K562 (cell line): Measurements from ENCODE around the gene COX6A1. TPM values are rescaled to one million over a fixed set of nuclear protein-coding genes. Genes with fewer than 3 reads are reported as not detected.

ENCODE experiments used
- ATAC-seq: fragments of 200-7000 bp; cut with Tn5 transposase; 3 replicates; pipeline ENCODE4 v1.9.1; 2020; ENCODE audit warnings: moderate library complexity
- BruUV-seq: library from RNA; stranded (reverse); fragments of 400-500 nt; replicated peaks from 2 replicates; lab custom pipeline; 2021; lab: Mats Ljungman, UMichigan
- CTCF ChIA-PET: fragments of 300-600 bp; formaldehyde crosslinking; extraction: SDS; loops from one replicate; lab custom pipeline; 2021; ENCODE audit warnings: low intra/inter-chr PET ratio; lab: Yijun Ruan, JAX
- POLR2A ChIA-PET: fragments of 300-600, 350-650 bp; sonication (Branson Sonifier 250); formaldehyde crosslinking; extraction: SDS; loops from one replicate; lab custom pipeline; 2021; ENCODE audit warnings: antibody characterized with exemption, inconsistent platforms; lab: Yijun Ruan, JAX
- DNase-seq, 4 experiments: peaks; one replicate each; pipeline versions ENCODE4 v3.0.0 to v3.0.0-alpha.2; 2011 to 2018; ENCODE audit warnings: low spot score in 3 of 4, mixed read lengths in 3 of 4; ENCODE audit errors: extremely low read depth in 1 of 4
- FAIRE-seq: peaks from 2 replicates; lab custom pipeline; 2011; peaks lifted over from hg19 to GRCh38; lab: Jason Lieb, UNC
- H2AFZ ChIP-seq: 2 replicates; pipeline ENCODE4 v1.6.0; 2011; ENCODE audit warnings: low read depth, low read length, control low read depth, inconsistent platforms
- H3K27ac ChIP-seq: fragments of 200-600 bp; 3 replicates; pipeline ENCODE4 v1.8.0; 2011; ENCODE audit warnings: low read depth, mild to moderate bottlenecking, control low read depth, inconsistent platforms, low read length, moderate library complexity, mixed read lengths; ENCODE audit errors: extremely low read depth
- H3K27me3 ChIP-seq, 2 experiments: fragments of 300-600 bp in 1 of 2; 2 replicates in 1 of 2; 3 replicates in 1 of 2; pipeline versions ENCODE4 v1.6.0 to v1.8.0; 2011; ENCODE audit warnings: inconsistent platforms in 2 of 2, low read length in 2 of 2, mild to moderate bottlenecking in 1 of 2, mixed read lengths in 1 of 2, moderate library complexity in 1 of 2; ENCODE audit not compliant: control insufficient read depth in 2 of 2, insufficient read depth in 2 of 2
- H3K36me3 ChIP-seq: fragments of 300-600 bp; 3 replicates; pipeline ENCODE4 v1.8.0; 2011; ENCODE audit warnings: mild to moderate bottlenecking, low read length, inconsistent platforms; ENCODE audit not compliant: control insufficient read depth, insufficient read depth
- H3K4me1 ChIP-seq, 2 experiments: fragments of 200-600 bp in 1 of 2; replicated peaks in 1 of 2; 2 replicates in 1 of 2; 3 replicates in 1 of 2; pipeline versions ENCODE4 v1.5.1 to v1.8.0; 2011; ENCODE audit warnings: inconsistent platforms in 2 of 2, low read length in 2 of 2, mild to moderate bottlenecking in 1 of 2, mixed read lengths in 1 of 2, moderate library complexity in 1 of 2; ENCODE audit not compliant: control insufficient read depth in 2 of 2, insufficient read depth in 2 of 2
- H3K4me2 ChIP-seq: 2 replicates; pipeline ENCODE4 v1.6.1; 2011; ENCODE audit warnings: low read length, control low read depth, inconsistent platforms, mixed read lengths; ENCODE audit not compliant: insufficient read depth
- H3K4me3 ChIP-seq: fragments of 200-600 bp; sonication (generic), shearing (Covaris generic); 2 replicates; pipeline ENCODE4 v1.5.1; 2016; ENCODE audit warnings: control low read depth, inconsistent platforms
- H3K79me2 ChIP-seq: fragments of 200-600 bp; 3 replicates; pipeline ENCODE4 v1.8.0; 2011; ENCODE audit warnings: low read length, inconsistent platforms; ENCODE audit not compliant: control insufficient read depth, insufficient read depth
- H3K9ac ChIP-seq, 2 experiments: 2 replicates each; pipeline versions ENCODE4 v1.6.0 to v1.6.1; 2011; ENCODE audit warnings: low read depth in 2 of 2, low read length in 2 of 2, control low read depth in 1 of 2, inconsistent platforms in 1 of 2, mild to moderate bottlenecking in 1 of 2, mixed read lengths in 1 of 2; ENCODE audit not compliant: insufficient read depth in 1 of 2
- H3K9me1 ChIP-seq: one replicate; pipeline ENCODE4 v1.6.0; 2011; ENCODE audit warnings: inconsistent platforms, mild to moderate bottlenecking, low read length, moderate library complexity; ENCODE audit not compliant: control insufficient read depth, insufficient read depth
- H3K9me3 ChIP-seq: replicated peaks from 2 replicates; pipeline ENCODE4 v1.5.1; 2011; ENCODE audit warnings: low read depth, low read length, inconsistent platforms; ENCODE audit not compliant: control insufficient read depth, insufficient read depth
- H4K20me1 ChIP-seq: replicated peaks from 2 replicates; pipeline ENCODE4 v1.6.1; 2011; ENCODE audit warnings: low read length, inconsistent platforms, mixed read lengths; ENCODE audit not compliant: control insufficient read depth, insufficient read depth
- BCOR ChIP-seq: fragments of 450-650 bp; IDR thresholded peaks from 2 replicates; pipeline ENCODE4 v1.6.1; 2016
- HDAC2 ChIP-seq: fragments of 450-650 bp; IDR thresholded peaks from 2 replicates; pipeline ENCODE4 v1.6.1; 2016; ENCODE audit warnings: mild to moderate bottlenecking
- KDM1A ChIP-seq, 2 experiments: fragments of 450-650 bp; IDR thresholded peaks; 2 replicates each; pipeline ENCODE4 v1.6.1; 2016; ENCODE audit warnings: mild to moderate bottlenecking in 2 of 2
- RBM25 ChIP-seq: fragments of 200-400 bp; formaldehyde crosslinking; IDR thresholded peaks from 2 replicates; pipeline ENCODE4 v1.6.1; 2018; ENCODE audit warnings: low read length, low read depth, moderate library complexity; ENCODE audit not compliant: severe bottlenecking
- SMARCA5 ChIP-seq: fragments of 450-650 bp; IDR thresholded peaks from 2 replicates; pipeline ENCODE4 v1.6.1; 2016
- YBX1 ChIP-seq: fragments of 450-650 bp; IDR thresholded peaks from 2 replicates; pipeline ENCODE4 v1.7.1; 2016; ENCODE audit warnings: mild to moderate bottlenecking
- ZKSCAN1 ChIP-seq: fragments of 150-350 bp; IDR thresholded peaks from 2 replicates; pipeline ENCODE4 v1.6.1; 2016; ENCODE audit warnings: low read depth, low read length
- ZNF121 ChIP-seq: sonication (generic); formaldehyde crosslinking; conservative IDR thresholded peaks from 2 replicates; pipeline ENCODE4 v1.8.0; 2022; ENCODE audit warnings: missing genetic modification reagents
- ZNF785 ChIP-seq: fragments of 250-450 bp; sonication (Bioruptor Pico); IDR thresholded peaks from 2 replicates; pipeline ENCODE4 v1.4.0; 2020; ENCODE audit warnings: mild to moderate bottlenecking
- WGBS: fragments of 100-300 bp; shearing (Covaris generic); methylation state at CpG from one replicate; pipeline ENCODE4 v1.1.6; 2016; ENCODE audit warnings: low coverage, mixed read lengths; ENCODE audit not compliant: insufficient coverage; ENCODE audit errors: missing lambda C conversion rate; 5-methylcytosine and 5-hydroxymethylcytosine counted together
- in situ Hi-C: fragments of 300-500 bp; cut with MboI; formaldehyde crosslinking; loops from 4 replicates; pipeline ENCODE4 v1.15.0; 2018; ENCODE audit warnings: inconsistent platforms, mixed read lengths
- intact Hi-C: fragments of 100-400 bp; cut with micrococcal nuclease; formaldehyde crosslinking; loops from 2 replicates; pipeline ENCODE4 v1.14.2; 2022
- polyA plus RNA-seq, 8 experiments: library from polyadenylated mRNA; depleted of rRNA in 4 of 8; stranded (reverse) in 5 of 8; unstranded in 3 of 8; fragments of >200 nt; fragmentation: Nextera tagmentation in 2 of 8; fragmentation: Illumina TruSeq in 1 of 8; extraction: Ambion mirVana in 2 of 8; extraction: Trizol in 1 of 8; gene quantifications; 2 replicates each; pipeline versions ENCODE4 v1.2.1 to v1.2.3, GENCODE V29; 2011 to 2014; ENCODE audit warnings: inconsistent platforms in 1 of 8, missing spikeins in 1 of 8
- total RNA-seq, 7 experiments: library from RNA; depleted of rRNA in 6 of 7; stranded (reverse); fragments of >200 nt in 6 of 7; fragmentation: Illumina TruSeq in 2 of 7; extraction: Trizol in 2 of 7; gene quantifications; 2 replicates each; pipeline versions ENCODE4 v1.2.1 to v1.2.3, GENCODE V29; 2011 to 2021; ENCODE audit warnings: low replicate concordance in 1 of 7

Gene COX6A1
- total and polyA plus RNA-seq, 9 of the 15 experiments (the other 6 are each of a cell fraction or from before 2014, with no cell fraction given), result 414 to 4,142 (median 931) TPM

DNA sequence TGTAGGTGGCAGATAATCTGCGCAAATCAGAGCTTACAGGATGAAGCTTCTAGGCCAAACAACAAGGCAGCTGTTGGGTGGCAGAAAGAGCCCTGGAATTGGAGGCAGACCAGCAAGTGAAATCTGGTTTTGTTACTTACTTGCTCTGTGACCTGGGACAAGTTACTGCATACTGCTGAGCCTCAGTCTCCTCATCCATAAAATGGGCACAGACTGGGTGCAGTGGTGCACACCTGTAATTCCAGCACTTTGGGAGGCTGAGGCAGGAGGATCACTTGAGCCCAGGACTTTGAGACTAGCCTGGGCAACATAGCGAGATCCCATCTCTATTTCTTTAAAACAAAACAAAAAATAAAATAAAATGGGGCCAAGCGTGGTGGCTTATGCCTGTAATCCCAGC is 31.4 kb upstream of the COX6A1 start:
- Histone ChIP-seq H3K27ac (no peak overlapping the region), H3K9ac (no peak overlapping the region), H3K4me1 (no peaks in the 10 kb centered on the region; a peak in 1 of 5 replicates), H3K4me2 (no peak overlapping the region)
- CTCF ChIA-PET, result no interaction called here
- ATAC-seq (no peak), FAIRE-seq (no peak)
- intact Hi-C loops, result no loop called here
- 37% methylated on average over 3 of the region's 3 CpGs for WGBS
- TF ChIP-seq SMARCA5, result peak; percentile 70; the same call in 1 of the 2 replicates
- TF ChIP-seq KDM1A (IDR thresholded peaks at IDR 0.05), result peak; percentile 51 to 59
- TF ChIP-seq RBM25, result peak; percentile 87
- TF ChIP-seq HDAC2, result peak; percentile 45; the same call in 1 of the 2 replicates
- peak; percentile 86 for TF ChIP-seq BCOR
- no peak for TF ChIP-seq ZNF785 (CRISPR knock-in tag)
- TF ChIP-seq ZNF121 (CRISPR knock-in tag), result peak; percentile 95
- no peak for TF ChIP-seq YBX1
- TF ChIP-seq ZKSCAN1, result no peak
- TF ChIP-seq, all 486 proteins: peak for 6
- POLR2A ChIA-PET, result interaction anchor here (1.0 kb wide), 1 partner anchor 8 kb away, joined by 3 read pairs; no protein-coding TSS in a partner anchor
- no peak overlapping the region for H3K4me3 ChIP-seq
- no peaks in the 10 kb centered on the region for H3K9me3 ChIP-seq
- H3K79me2 ChIP-seq, result no peaks in the 10 kb centered on the region
- no peaks in the 10 kb centered on the region for H4K20me1 ChIP-seq
- peaks cover 0 to 13% of the 10 kb centered on the region in 2 experiments; a peak in 2 of 5 replicates for H3K27me3 ChIP-seq
- in situ Hi-C loops, result no loop called here
- no peak overlapping the region for H2AFZ ChIP-seq
- H3K9me1 ChIP-seq, result no peaks in the 10 kb centered on the region
- DNase-seq, result no peak
- BruUV-seq, result no TSS peak
- no peaks in the 10 kb centered on the region for H3K36me3 ChIP-seq
